ENCODE data around the gene SPNS2.
"Not testable (repeated sequence)": the region's sequence is repeated elsewhere in the genome, so short reads cannot be mapped to it uniquely, and the experiment has no call there.

Gene SPNS2

GRCh38 chr17:4566785-4567184 lies 68.1 kb downstream of the SPNS2 start:
- no peak for DNase-seq (ENCODE audit: low read depth in 2 of 2)

- no peak for DNase-seq (ENCODE audit: low read depth in 2 of 2)
Measured at GRCh38 chr17:4569591-4569990, 70.9 kb downstream of the SPNS2 start.

- no peak for DNase-seq (ENCODE audit: low read depth in 2 of 2)
Measured at GRCh38 chr17:4572131-4572530, 73.5 kb downstream of the SPNS2 start.

GRCh38 chr17:4573115-4573514 lies 74.4 kb downstream of the SPNS2 start:
- no peak for DNase-seq (ENCODE audit: low read depth in 2 of 2)

- DNase-seq (ENCODE audit: low read depth in 2 of 2), result no peak
Measured at GRCh38 chr17:4573669-4574068, 75.0 kb downstream of the SPNS2 start.

GRCh38 chr17:4574448-4575045 lies 75.9 kb downstream of the SPNS2 start:
- no peak for DNase-seq (ENCODE audit: low read depth in 2 of 2)

- DNase-seq (ENCODE audit: low read depth in 2 of 2), result no peak
Measured at GRCh38 chr17:4576161-4576558, 77.5 kb downstream of the SPNS2 start.

GRCh38 chr17:4576729-4577322 lies 78.1 kb downstream of the SPNS2 start:
- DNase-seq (ENCODE audit: low read depth in 2 of 2), result no peak

- DNase-seq (ENCODE audit: low read depth in 2 of 2), result no peak
Measured at GRCh38 chr17:4577386-4577993, 78.8 kb downstream of the SPNS2 start.

GRCh38 chr17:4578349-4578748 lies 79.7 kb downstream of the SPNS2 start:
- not testable (repeated sequence) for DNase-seq (ENCODE audit: low read depth in 2 of 2)

GRCh38 chr17:4579678-4580077 lies 81.0 kb downstream of the SPNS2 start:
- no peak for DNase-seq (ENCODE audit: low read depth in 2 of 2)

- DNase-seq (ENCODE audit: low read depth in 2 of 2), result no peak
Measured at GRCh38 chr17:4580291-4580690, 81.6 kb downstream of the SPNS2 start.

- no peak for DNase-seq (ENCODE audit: low read depth in 2 of 2)
Measured at GRCh38 chr17:4582101-4582501, 83.4 kb downstream of the SPNS2 start.

- DNase-seq (ENCODE audit: low read depth in 2 of 2), result no peak
Measured at GRCh38 chr17:4582691-4583090, 84.0 kb downstream of the SPNS2 start.

- DNase-seq (ENCODE audit: low read depth in 2 of 2), result no peak
Measured at GRCh38 chr17:4583206-4583605, 84.5 kb downstream of the SPNS2 start.

GRCh38 chr17:4583782-4584100 lies 85.1 kb downstream of the SPNS2 start:
- no peak for DNase-seq (ENCODE audit: low read depth in 2 of 2)

GRCh38 chr17:4584101-4584916 lies 85.6 kb downstream of the SPNS2 start, which contains the start of gene SMTNL2:
Gene SMTNL2, plus strand, starts transcription at chr17:4584529. Its CDS starts 77 bp downstream, at chr17:4584606.
- DNase-seq (ENCODE audit: low read depth in 2 of 2), result no peak

- no peak for DNase-seq (ENCODE audit: low read depth in 2 of 2)
Measured at GRCh38 chr17:4584917-4585637, 86.4 kb downstream of the SPNS2 start.

GRCh38 chr17:4585638-4585994 lies 86.9 kb downstream of the SPNS2 start:
- DNase-seq (ENCODE audit: low read depth in 2 of 2), result no peak

- DNase-seq (ENCODE audit: low read depth in 2 of 2), result no peak
Measured at GRCh38 chr17:4586043-4586442, 87.4 kb downstream of the SPNS2 start.

GRCh38 chr17:4587195-4587594 lies 88.5 kb downstream of the SPNS2 start:
- no peak for DNase-seq (ENCODE audit: low read depth in 2 of 2)

GRCh38 chr17:4587803-4588202 lies 89.1 kb downstream of the SPNS2 start:
- DNase-seq (ENCODE audit: low read depth in 2 of 2), result no peak
